ENCODE measurements around the gene APEH. TPM values are rescaled to one million over a fixed set of nuclear protein-coding genes. Genes with fewer than 3 reads are reported as not detected.

APEH gene
- total RNA-seq, 6 experiments from 2014 or later = 60.9 to 114 (median 90.5) TPM

DNA sequence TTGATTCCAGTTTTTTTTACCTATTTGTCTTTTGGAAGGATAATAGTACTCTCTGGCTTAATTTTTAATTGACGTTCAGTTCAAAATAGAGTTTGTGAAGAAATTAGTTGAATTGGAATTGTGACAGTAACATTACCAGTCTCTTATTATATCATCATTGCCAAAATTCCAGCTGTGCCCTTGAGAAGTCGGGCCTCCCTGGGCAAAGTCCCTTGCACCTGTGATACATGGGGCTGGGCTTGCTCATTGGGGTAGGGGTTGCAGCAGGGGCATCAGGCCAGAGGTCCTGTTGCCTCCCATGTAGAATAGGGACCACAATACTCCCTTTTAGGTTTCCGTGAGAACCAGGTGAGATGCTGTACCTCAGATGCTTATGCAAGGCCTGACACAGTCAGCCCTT lies 27.9 kb upstream of the APEH start:
- 19% methylated on average over 2 of the region's 3 CpGs for WGBS (ENCODE audit: insufficient coverage, low coverage, low lambda C conversion rate, missing lambda C conversion rate)
- intact Hi-C loops (cut with DNase I) = no loop called here
- H3K4me1 ChIP-seq = peaks cover 0 to 9% (median 0%) of the 10 kb centered on the region in 4 donors
- H3K27ac ChIP-seq = no peak overlapping the region
- H3K4me3 ChIP-seq = no peak overlapping the region
- TF ChIP-seq POLR2A (IDR thresholded peaks at IDR 0.05) (no peak), CTCF (IDR thresholded peaks at IDR 0.05) (no peak)
- H3K27me3 ChIP-seq = no peaks in the 10 kb centered on the region
- no peaks in the 10 kb centered on the region for H3K9me3 ChIP-seq
- DNase-seq (no peak), ATAC-seq (peak in 3 of 4 donors; percentile 8 to 50 (median 43))
- no peaks in the 10 kb centered on the region for H3K36me3 ChIP-seq

DNA sequence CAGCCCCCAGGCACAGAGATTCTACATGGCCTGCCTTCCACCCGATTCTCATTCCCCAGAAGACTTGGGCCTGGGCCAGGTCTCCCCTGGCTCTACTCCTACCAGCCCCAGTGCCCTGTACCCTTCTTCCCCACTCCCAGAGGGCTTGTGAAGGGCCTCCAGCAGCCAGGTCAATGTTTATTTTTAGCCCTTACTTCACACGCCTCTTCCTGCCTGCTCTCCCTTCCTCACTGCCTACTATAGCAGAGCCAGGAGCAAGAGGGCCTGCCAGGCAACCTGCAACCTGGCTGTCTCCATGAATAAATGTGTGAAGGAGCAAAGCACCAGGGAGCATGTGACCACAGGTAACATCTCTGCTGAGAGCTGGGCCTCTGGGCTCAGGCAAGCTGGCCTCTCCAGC lies 26.4 kb upstream of the APEH start:
- H3K4me3 ChIP-seq = no peak overlapping the region
- H3K27ac ChIP-seq = no peak overlapping the region
- WGBS (ENCODE audit: insufficient coverage, low coverage, low lambda C conversion rate, missing lambda C conversion rate) = 20% methylated on average over 1 of the region's 2 CpGs
- no peaks in the 10 kb centered on the region for H3K9me3 ChIP-seq
- intact Hi-C loops (cut with DNase I) = no loop called here
- H3K4me1 ChIP-seq = peaks cover 0 to 9% (median 0%) of the 10 kb centered on the region in 4 donors
- no peak for DNase-seq
- TF ChIP-seq CTCF (IDR thresholded peaks at IDR 0.05) = no peak
- no peak for TF ChIP-seq POLR2A (IDR thresholded peaks at IDR 0.05)
- ATAC-seq = peak in 3 of 4 donors; percentile 16 to 42 (median 28)
- H3K27me3 ChIP-seq = no peaks in the 10 kb centered on the region
- no peaks in the 10 kb centered on the region for H3K36me3 ChIP-seq

DNA sequence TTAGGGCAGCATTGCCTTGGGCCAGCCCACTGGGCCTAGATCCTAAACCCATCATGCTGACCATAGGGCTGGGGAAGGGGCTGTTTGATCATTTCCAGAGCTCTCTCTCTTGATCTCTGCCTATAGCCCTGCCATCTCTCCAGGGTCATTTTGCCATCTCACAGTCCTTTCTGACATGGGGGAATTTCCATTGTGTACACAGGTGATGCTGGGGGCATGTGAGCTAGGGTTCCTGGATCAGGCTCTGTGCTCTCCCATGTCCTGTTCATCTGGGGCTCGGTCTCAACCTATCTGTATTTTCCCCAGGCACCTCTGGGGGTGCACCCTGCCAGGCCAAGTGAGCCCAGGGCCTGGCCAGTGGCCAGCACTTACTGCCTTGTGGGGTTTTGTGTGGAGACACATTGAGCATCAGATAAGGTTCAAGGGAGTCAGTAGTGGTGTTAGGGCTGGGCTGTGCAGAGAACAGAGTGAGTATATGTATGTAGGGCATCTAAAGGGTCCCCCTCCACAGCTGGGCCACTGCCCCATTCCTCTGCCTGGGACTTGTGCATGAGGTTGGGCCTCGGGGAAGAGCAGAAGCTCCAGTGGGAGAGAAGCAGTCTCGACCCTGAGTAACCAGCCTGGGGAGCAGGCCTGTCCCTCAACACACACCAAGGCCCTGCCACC lies 25.7 kb upstream of the APEH start:
- Histone ChIP-seq H3K27ac (no peak overlapping the region), H3K4me1 (peaks cover 0 to 9% (median 0%) of the 10 kb centered on the region in 4 donors), H3K4me3 (no peak overlapping the region), H3K36me3 (no peaks in the 10 kb centered on the region), H3K27me3 (no peaks in the 10 kb centered on the region), H3K9me3 (no peaks in the 10 kb centered on the region)
- 71% methylated on average over 1 of the region's 3 CpGs for WGBS (ENCODE audit: insufficient coverage, low coverage, low lambda C conversion rate, missing lambda C conversion rate)
- no peak for DNase-seq
- ATAC-seq = no peak
- intact Hi-C loops (cut with DNase I) = no loop called here
- TF ChIP-seq POLR2A (IDR thresholded peaks at IDR 0.05) (no peak), CTCF (IDR thresholded peaks at IDR 0.05) (no peak)

GRCh38 chr3:49649576-49649975 lies 24.6 kb upstream of the APEH start:
- no peaks in the 10 kb centered on the region for H3K36me3 ChIP-seq
- no CpG with 5 or more reads among the region's 1 CpG for WGBS (ENCODE audit: insufficient coverage, low coverage, low lambda C conversion rate, missing lambda C conversion rate)
- no peaks in the 10 kb centered on the region for H3K9me3 ChIP-seq
- TF ChIP-seq CTCF (IDR thresholded peaks at IDR 0.05) = no peak
- TF ChIP-seq POLR2A (IDR thresholded peaks at IDR 0.05) = no peak
- H3K4me1 ChIP-seq = peaks cover 0 to 9% (median 0%) of the 10 kb centered on the region in 4 donors
- H3K27ac ChIP-seq = no peak overlapping the region
- ATAC-seq (no peak), DNase-seq (no peak)
- no peaks in the 10 kb centered on the region for H3K27me3 ChIP-seq
- intact Hi-C loops (cut with DNase I) = no loop called here
- no peak overlapping the region for H3K4me3 ChIP-seq
